Calu3 (cell line): ENCODE results near the gene HIRIP3. TPM values are rescaled to one million over a fixed set of nuclear protein-coding genes. Genes with fewer than 3 reads are reported as not detected.

Experiments
- BruUV-seq: library from RNA; stranded (reverse); fragments of 400-500 nt; replicated peaks from 2 replicates; lab custom pipeline; 2021; lab: Mats Ljungman, UMichigan
- CTCF ChIA-PET: fragments of 300-600 bp; sonication (Branson Sonifier 250); formaldehyde crosslinking; loops from one replicate; lab custom pipeline; 2022; ENCODE audit warnings: antibody characterized with exemption; lab: Charles Lee
- DNase-seq: peaks from one replicate; pipeline ENCODE4 v3.0.0; 2022
- H3K27ac Mint-ChIP-seq: one replicate; pipeline ENCODE4 v1.8.0; 2022; ENCODE audit warnings: mixed read lengths; ENCODE audit not compliant: unreplicated experiment
- H3K27me3 Mint-ChIP-seq: one replicate; pipeline ENCODE4 v1.8.0; 2022; ENCODE audit warnings: mixed read lengths; ENCODE audit not compliant: unreplicated experiment
- H3K36me3 Mint-ChIP-seq: one replicate; pipeline ENCODE4 v1.8.0; 2022; ENCODE audit warnings: mild to moderate bottlenecking, moderate library complexity, mixed read lengths; ENCODE audit not compliant: insufficient read depth, unreplicated experiment
- H3K4me1 Mint-ChIP-seq: one replicate; pipeline ENCODE4 v1.8.0; 2022; ENCODE audit warnings: mild to moderate bottlenecking, low read depth, mixed read lengths; ENCODE audit not compliant: unreplicated experiment
- H3K4me3 Mint-ChIP-seq: one replicate; pipeline ENCODE4 v1.8.0; 2022; ENCODE audit warnings: mild to moderate bottlenecking, low read depth, moderate library complexity, mixed read lengths; ENCODE audit not compliant: unreplicated experiment
- H3K9me3 Mint-ChIP-seq: one replicate; pipeline ENCODE4 v1.8.0; 2022; ENCODE audit warnings: low read depth, mixed read lengths; ENCODE audit not compliant: unreplicated experiment
- CTCF ChIP-seq: fragments of 200-600 bp; IDR thresholded peaks from one replicate; pipeline ENCODE4 v1.8.0; 2022; ENCODE audit warnings: antibody characterized with exemption; ENCODE audit not compliant: unreplicated experiment
- intact Hi-C: fragments of 100-400 bp; cut with micrococcal nuclease; formaldehyde crosslinking; loops from one replicate; pipeline ENCODE4 v1.10.0; 2022; ENCODE audit not compliant: unreplicated experiment
- total RNA-seq: library from RNA; stranded (reverse); gene quantifications from 2 replicates; pipeline ENCODE4 v1.2.3, GENCODE V29; 2022

The HIRIP3 gene
- total RNA-seq, 1 experiment from 2014 or later, result 28.5 TPM

DNA sequence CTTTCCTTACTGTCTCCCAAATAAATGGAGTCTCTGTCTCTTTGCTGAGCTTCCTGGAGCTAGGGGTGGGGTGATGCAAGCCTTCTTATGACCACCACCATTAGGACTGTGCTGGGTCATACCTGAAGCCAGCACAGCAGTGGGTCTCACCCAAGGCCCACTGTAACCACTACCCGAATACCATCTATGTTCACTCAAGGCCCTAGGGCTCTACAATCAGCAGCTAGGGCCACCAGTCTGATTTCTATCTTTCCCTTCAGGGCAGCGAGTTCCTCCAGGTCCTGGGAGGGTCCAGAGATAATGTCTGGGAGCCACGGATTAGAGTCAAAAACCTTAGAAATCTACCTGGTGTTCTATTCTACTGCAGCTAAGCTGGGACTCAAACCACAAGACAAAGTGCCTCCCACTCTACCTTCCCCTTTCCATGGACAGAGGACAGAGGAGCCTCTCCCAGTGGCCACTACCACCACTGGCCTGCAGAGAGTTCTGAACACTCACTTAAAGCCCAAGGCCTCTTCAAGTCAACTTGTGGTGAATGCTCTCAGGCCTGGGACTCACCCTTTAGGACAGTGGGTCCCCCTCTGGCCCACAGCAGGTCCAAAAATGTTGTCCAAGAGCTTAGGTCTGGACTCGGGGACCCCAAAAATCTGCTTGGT, 44.5 kb downstream of the HIRIP3 start:
- CTCF ChIA-PET, result interaction anchor here (0.8 kb wide), 1 partner anchor 11 kb away, joined by 3 read pairs; the partner anchor contains the start of gene TMEM219
- no peaks in the 10 kb centered on the region for H3K9me3 Mint-ChIP-seq
- H3K36me3 Mint-ChIP-seq, result no peaks in the 10 kb centered on the region
- H3K4me3 Mint-ChIP-seq, result no peak overlapping the region
- H3K27me3 Mint-ChIP-seq, result no peaks in the 10 kb centered on the region
- intact Hi-C loops, result no loop called here
- H3K4me1 Mint-ChIP-seq, result no peaks in the 10 kb centered on the region
- BruUV-seq, result no TSS peak
- H3K27ac Mint-ChIP-seq, result no peak overlapping the region
- DNase-seq, result no peak
- no peak for TF ChIP-seq CTCF

GRCh38 chr16:29947897-29948296, 47.5 kb downstream of the HIRIP3 start:
- no TSS peak for BruUV-seq
- H3K27ac Mint-ChIP-seq, result no peak overlapping the region
- CTCF ChIA-PET, result interaction anchor here (0.7 to 1.1 kb wide), 2 partner anchors 14 to 24 kb away, joined by 3 read pairs; partner anchors contain the start of gene TMEM219
- no peaks in the 10 kb centered on the region for H3K27me3 Mint-ChIP-seq
- H3K36me3 Mint-ChIP-seq, result no peaks in the 10 kb centered on the region
- H3K4me1 Mint-ChIP-seq, result peaks cover 19% of the 10 kb centered on the region
- TF ChIP-seq CTCF, result no peak
- no peak overlapping the region for H3K4me3 Mint-ChIP-seq
- H3K9me3 Mint-ChIP-seq, result no peaks in the 10 kb centered on the region
- DNase-seq, result no peak
- intact Hi-C loops, result no loop called here

DNA sequence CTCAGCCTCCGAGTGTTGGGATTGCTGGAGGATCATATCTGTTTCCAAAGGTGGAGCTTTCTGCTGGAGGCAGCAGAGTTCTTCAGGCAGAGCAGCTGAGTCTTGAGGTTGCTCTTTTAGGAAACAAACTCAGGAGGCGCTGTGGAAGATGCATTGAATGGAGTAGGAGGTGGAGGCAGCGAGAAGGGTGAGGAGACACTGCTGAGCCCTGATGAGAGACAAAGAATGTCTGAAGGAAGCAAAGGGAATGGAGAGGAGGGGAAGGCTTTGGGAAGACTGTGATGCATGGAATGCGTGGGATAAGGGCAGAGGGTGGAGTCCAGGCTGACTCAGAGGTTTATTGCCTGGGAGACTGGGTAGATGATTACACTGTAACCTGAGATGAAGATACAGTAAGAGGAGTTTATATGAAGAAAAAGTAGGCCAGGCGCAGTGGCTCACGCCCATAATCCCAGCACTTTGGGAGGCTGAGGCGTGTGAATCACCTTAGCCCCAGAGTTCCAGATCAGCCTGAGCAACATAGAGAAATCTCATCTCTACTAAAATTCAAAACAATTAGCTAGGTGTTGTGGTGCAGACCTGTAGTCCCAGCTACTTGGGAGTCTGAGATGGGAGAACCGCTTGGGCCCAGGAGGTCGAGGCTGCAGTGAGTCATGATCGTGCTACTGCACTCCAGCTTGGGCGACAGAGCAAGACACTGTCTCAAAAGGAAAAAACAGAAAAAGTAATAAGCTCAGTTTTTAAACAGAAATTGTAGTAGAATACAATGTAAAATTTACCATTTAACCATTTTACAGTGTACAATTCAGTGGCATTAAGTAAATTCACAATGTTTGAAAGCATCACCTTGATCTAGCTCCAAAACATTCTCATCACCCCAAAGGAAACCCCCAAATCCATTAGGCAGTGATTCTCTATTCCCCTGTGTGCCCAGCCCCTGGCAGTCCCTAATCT, 51.3 kb downstream of the HIRIP3 start:
- no peaks in the 10 kb centered on the region for H3K9me3 Mint-ChIP-seq
- no TSS peak for BruUV-seq
- CTCF ChIA-PET, result interaction anchor here (0.8 to 4.1 kb wide), 10 partner anchors 18 to 136 kb away, joined by 3 to 19 read pairs (median 6); partner anchors contain the start of genes HIRIP3, KCTD13, SEZ6L2 and TAOK2
- TF ChIP-seq CTCF, result peak; percentile 33
- H3K36me3 Mint-ChIP-seq, result no peaks in the 10 kb centered on the region
- intact Hi-C loops, result no loop called here
- peaks cover 30% of the 10 kb centered on the region for H3K4me1 Mint-ChIP-seq
- peak overlapping the region; percentile 69 for H3K27ac Mint-ChIP-seq
- no peaks in the 10 kb centered on the region for H3K27me3 Mint-ChIP-seq
- H3K4me3 Mint-ChIP-seq, result peak overlapping the region; percentile 38
- DNase-seq, result peak; percentile 82

Other genes starting within 250 kb of the HIRIP3 start
- not detected in 2 replicates for gene C16orf54, start 249.6 kb downstream of the HIRIP3 start, total RNA-seq
- not detected in 2 replicates for gene ZG16, start 217.4 kb downstream of the HIRIP3 start, total RNA-seq
- gene KIF22, start 204.9 kb downstream of the HIRIP3 start, total RNA-seq, result 130 and 134 TPM in 2 replicates
- gene MAZ, start 189.1 kb downstream of the HIRIP3 start, total RNA-seq, result 230 and 257 TPM in 2 replicates
- gene PRRT2, start 183.4 kb downstream of the HIRIP3 start, total RNA-seq, result 0.78 and 1.8 TPM in 2 replicates
- 30.4 and 32.0 TPM in 2 replicates for gene PAGR1, start 179.5 kb downstream of the HIRIP3 start, total RNA-seq
- gene MVP, start 175.2 kb downstream of the HIRIP3 start, total RNA-seq, result 164 and 215 TPM in 2 replicates
- 62.7 and 64.1 TPM in 2 replicates for gene CDIPT, start 132.4 kb downstream of the HIRIP3 start, total RNA-seq
- gene SEZ6L2, start 96.1 kb downstream of the HIRIP3 start, total RNA-seq, result 68.9 and 92.1 TPM in 2 replicates
- 54.1 and 64.1 TPM in 2 replicates for gene ASPHD1, start 95.1 kb downstream of the HIRIP3 start, total RNA-seq
- 52.8 and 55.8 TPM in 2 replicates for gene KCTD13, start 69.4 kb downstream of the HIRIP3 start, total RNA-seq
- gene TMEM219, start 33.5 kb downstream of the HIRIP3 start, total RNA-seq, result 91.1 and 92.1 TPM in 2 replicates
- 75.9 and 76.2 TPM in 2 replicates for gene TAOK2, start 21.7 kb downstream of the HIRIP3 start, total RNA-seq
- gene INO80E, start 624 bp upstream of the HIRIP3 start, total RNA-seq, result 107 TPM in 2 replicates
- gene DOC2A, start 15.4 kb upstream of the HIRIP3 start, total RNA-seq, result 18.0 and 19.9 TPM in 2 replicates
- gene C16orf92, start 27.6 kb upstream of the HIRIP3 start, total RNA-seq, result not detected in 2 replicates
- gene TLCD3B, start 35.7 kb upstream of the HIRIP3 start, total RNA-seq, result 0.90 and 1.5 TPM in 2 replicates
- gene ALDOA, start 70.1 kb upstream of the HIRIP3 start, total RNA-seq, result 1,549 and 1,562 TPM in 2 replicates
- 184 and 187 TPM in 2 replicates for gene PPP4C, start 80.4 kb upstream of the HIRIP3 start, total RNA-seq
- gene TBX6, start 96.3 kb upstream of the HIRIP3 start, total RNA-seq, result 3.6 and 4.7 TPM in 2 replicates
- gene YPEL3, start 100.6 kb upstream of the HIRIP3 start, total RNA-seq, result 21.1 and 28.0 TPM in 2 replicates
- gene GDPD3, start 117.9 kb upstream of the HIRIP3 start, total RNA-seq, result 7.8 and 9.4 TPM in 2 replicates
- gene MAPK3, start 127.6 kb upstream of the HIRIP3 start, total RNA-seq, result 69.9 and 82.1 TPM in 2 replicates
- 11.1 and 12.9 TPM in 2 replicates for gene CORO1A, start 188.0 kb upstream of the HIRIP3 start, total RNA-seq
- gene BOLA2B, start 198.0 kb upstream of the HIRIP3 start, total RNA-seq, result 166 and 171 TPM in 2 replicates
- 45.0 and 71.1 TPM in 2 replicates for gene SLX1A, start 198.3 kb upstream of the HIRIP3 start, total RNA-seq
- 39.5 and 46.4 TPM in 2 replicates for gene SULT1A3, start 203.6 kb upstream of the HIRIP3 start, total RNA-seq